GM13977 (cell line): ENCODE data around the gene ZNF467.

Source experiments
- DNase-seq: peaks from one replicate; pipeline ENCODE4 v3.0.0; 2012; ENCODE audit warnings: low spot score
- CTCF ChIP-seq: IDR thresholded peaks from 2 replicates; pipeline ENCODE4 v1.5.1; 2012; ENCODE audit warnings: mild to moderate bottlenecking, control low read depth; ENCODE audit not compliant: insufficient read depth; ENCODE audit errors: extremely low read depth, missing control alignments
- in situ Hi-C: fragments of 300-500 bp; cut with MboI; formaldehyde crosslinking; loops from one replicate; pipeline ENCODE4 v1.12.0; 2022; ENCODE audit warnings: low sequenced_read_pairs, low pct_unique_long_range_greater_than_20kb, mixed read lengths, inconsistent platforms; ENCODE audit not compliant: unreplicated experiment

Gene ZNF467

GRCh38 chr7:149773446-149774236, at the start of gene ZNF467:
Gene ZNF467 (minus strand): TSS chr7:149773588. CDS start chr7:149771032, 2,556 bp downstream.
- DNase-seq, result no peak
- TF ChIP-seq CTCF, result no peak
- in situ Hi-C loops, result no loop called here

- in situ Hi-C loops, result no loop called here
- TF ChIP-seq CTCF, result no peak
- DNase-seq, result no peak
Observed at GRCh38 chr7:149822353-149822943, 49.1 kb upstream of the ZNF467 start.

GRCh38 chr7:149821191-149822148, 48.1 kb upstream of the ZNF467 start:
- TF ChIP-seq CTCF, result no peak
- no peak for DNase-seq
- in situ Hi-C loops, result no loop called here

GRCh38 chr7:149820622-149821190, 47.3 kb upstream of the ZNF467 start:
- DNase-seq, result no peak
- TF ChIP-seq CTCF, result no peak
- in situ Hi-C loops, result no loop called here

- TF ChIP-seq CTCF, result no peak
- DNase-seq, result no peak
- in situ Hi-C loops, result no loop called here
Observed at GRCh38 chr7:149819961-149820340, 46.6 kb upstream of the ZNF467 start.
